ENCODE data around the gene EFHC1. TPM values are rescaled to one million over a fixed set of nuclear protein-coding genes. Genes with fewer than 3 reads are reported as not detected.

Gene EFHC1
- total RNA-seq, 4 donors from 2014 or later, result 30.6 to 45.6 (median 37.7) TPM

DNA sequence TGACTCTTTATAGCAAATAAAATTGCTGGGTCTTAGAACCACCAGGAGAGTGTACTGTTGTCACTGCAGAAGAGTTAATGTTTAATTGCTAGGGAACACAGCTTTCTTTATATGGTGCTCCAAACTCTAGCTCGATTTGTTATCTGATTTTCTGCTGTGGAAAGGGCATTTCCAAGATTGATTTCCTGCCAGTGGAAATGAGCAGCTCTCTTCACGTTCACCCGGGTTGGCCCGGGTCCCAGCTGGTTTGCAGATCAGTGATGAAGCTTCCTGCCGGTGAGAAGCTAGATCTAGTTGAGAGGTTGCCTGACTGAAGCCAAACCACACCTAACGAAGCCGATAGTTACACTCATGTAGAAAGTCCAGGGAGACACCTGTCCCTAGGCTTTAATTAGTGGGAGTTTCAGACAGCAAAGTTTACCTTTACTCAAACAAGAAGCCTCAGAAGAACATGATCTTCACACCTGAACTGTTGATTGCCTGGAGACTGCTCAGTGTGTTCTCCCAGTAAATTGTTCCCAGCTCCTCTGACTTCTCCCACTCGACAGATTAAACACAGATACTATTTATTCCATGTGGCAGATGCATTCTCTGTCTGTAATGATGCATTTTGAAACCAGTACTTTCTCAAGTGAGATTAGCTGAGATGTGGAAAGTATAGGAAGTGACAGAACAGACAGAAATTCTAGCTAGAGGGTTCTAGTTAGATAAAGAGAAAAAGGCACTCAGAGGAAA, 30.3 kb upstream of the EFHC1 start:
- Histone ChIP-seq H3K4me1 (peaks cover 0 to 51% (median 20%) of the 10 kb centered on the region in 4 donors), H3K9me3 (peaks cover 0 to 5% (median 0%) of the 10 kb centered on the region in 4 donors), H3K27me3 (no peaks in the 10 kb centered on the region), H3K36me3 (peaks cover 0 to 5% (median 0%) of the 10 kb centered on the region in 3 donors), H3K4me3 (peak overlapping the region in 1 of 4 donors; percentile 1), H3K27ac (peak overlapping the region; percentile 42 to 75 (median 71))
- TF ChIP-seq POLR2A (IDR thresholded peaks at IDR 0.05) (no peak), EP300 (IDR thresholded peaks at IDR 0.05) (no peak), CTCF (IDR thresholded peaks at IDR 0.05) (no peak)
- no peak for DNase-seq (ENCODE audit: low spot score in 2 of 2)
- WGBS, 2 donors, result 20 to 26% methylated on average over 8 of the region's 8 CpGs

DNA sequence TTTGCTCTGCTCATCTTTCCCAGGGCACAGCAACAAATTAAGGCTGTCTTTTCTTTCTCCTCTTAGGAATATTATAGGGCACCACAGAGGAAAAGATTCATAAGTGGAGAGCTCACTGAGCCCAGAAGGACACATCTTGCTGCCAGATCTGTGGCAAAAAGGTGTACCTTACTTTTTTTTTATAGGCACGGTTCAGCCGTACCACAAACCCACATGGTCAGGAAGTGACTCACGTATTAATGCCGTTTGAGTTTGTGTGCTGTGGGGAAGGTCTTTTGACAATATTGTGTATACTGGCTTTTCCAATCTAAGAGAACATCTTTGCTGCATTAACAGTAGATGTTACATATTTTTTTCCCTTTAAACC, 29.8 kb upstream of the EFHC1 start:
- Histone ChIP-seq H3K4me1 (peaks cover 0 to 51% (median 19%) of the 10 kb centered on the region in 4 donors), H3K27ac (peak overlapping the region in 3 of 4 donors; percentile 71 to 75 (median 71)), H3K36me3 (peaks cover 0 to 5% (median 0%) of the 10 kb centered on the region in 3 donors), H3K27me3 (no peaks in the 10 kb centered on the region), H3K4me3 (no peak overlapping the region), H3K9me3 (peaks cover 0 to 5% (median 0%) of the 10 kb centered on the region in 4 donors)
- TF ChIP-seq EP300 (IDR thresholded peaks at IDR 0.05) (no peak), POLR2A (IDR thresholded peaks at IDR 0.05) (no peak), CTCF (IDR thresholded peaks at IDR 0.05) (no peak)
- DNase-seq (ENCODE audit: low spot score in 2 of 2), result no peak
- 22 to 27% methylated on average over 4 of the region's 4 CpGs for WGBS, 2 donors

DNA sequence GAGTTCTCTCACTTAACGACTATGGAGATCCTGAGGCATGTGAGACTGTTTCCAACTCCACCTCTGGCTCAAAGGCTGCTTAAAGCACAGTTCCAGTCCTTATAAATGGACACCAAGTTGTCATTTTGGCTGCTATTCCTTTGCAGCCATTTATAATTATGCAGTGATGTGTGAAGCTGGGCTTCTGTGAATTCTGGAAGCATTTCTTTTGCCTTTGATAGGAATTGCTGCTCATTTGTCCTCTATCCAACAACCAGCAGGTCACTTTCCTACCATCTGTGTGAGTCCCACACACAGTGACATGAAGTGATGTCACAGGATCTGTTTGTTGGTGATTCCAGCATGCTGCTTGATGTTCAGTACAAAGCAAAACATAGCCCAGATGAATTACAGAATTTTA, 28.5 kb upstream of the EFHC1 start:
- Histone ChIP-seq H3K9me3 (peaks cover 0 to 5% (median 0%) of the 10 kb centered on the region in 4 donors), H3K4me1 (peaks cover 0 to 40% (median 17%) of the 10 kb centered on the region in 4 donors), H3K4me3 (no peak overlapping the region), H3K36me3 (peaks cover 0 to 5% (median 0%) of the 10 kb centered on the region in 3 donors), H3K27ac (peak overlapping the region in 1 of 4 donors; percentile 4), H3K27me3 (no peaks in the 10 kb centered on the region)
- 86 to 88% methylated on average over 1 of the region's 1 CpG for WGBS, 2 donors
- DNase-seq (ENCODE audit: low spot score in 2 of 2), result no peak
- TF ChIP-seq POLR2A (IDR thresholded peaks at IDR 0.05) (no peak), EP300 (IDR thresholded peaks at IDR 0.05) (no peak), CTCF (IDR thresholded peaks at IDR 0.05) (no peak)

- no peaks in the 10 kb centered on the region for H3K27me3 ChIP-seq
- H3K27ac ChIP-seq, result no peak overlapping the region
- 70 to 88% methylated on average over 1 of the region's 1 CpG for whole genome bisulfite sequencing, 2 donors
- TF ChIP-seq EP300 (IDR thresholded peaks at IDR 0.05), result no peak
- no peak for TF ChIP-seq CTCF (IDR thresholded peaks at IDR 0.05)
- TF ChIP-seq POLR2A (IDR thresholded peaks at IDR 0.05), result no peak
- DNase-seq (ENCODE audit: low spot score in 2 of 2), result no peak
- H3K9me3 ChIP-seq, result no peaks in the 10 kb centered on the region
- H3K36me3 ChIP-seq, result no peaks in the 10 kb centered on the region
- peaks cover 0 to 44% (median 18%) of the 10 kb centered on the region in 4 donors for H3K4me1 ChIP-seq
- H3K4me3 ChIP-seq, result no peak overlapping the region
These were observed 27.2 kb upstream of the EFHC1 start for GRCh38 chr6:52392944-52393343.

- DNase-seq (ENCODE audit: low spot score in 2 of 2), result no peak
- WGBS, 2 donors, result 95 to 96% methylated on average over 1 of the region's 1 CpG
- TF ChIP-seq CTCF (IDR thresholded peaks at IDR 0.05), result no peak
- no peak for TF ChIP-seq EP300 (IDR thresholded peaks at IDR 0.05)
- no peak for TF ChIP-seq POLR2A (IDR thresholded peaks at IDR 0.05)
- no peaks in the 10 kb centered on the region for H3K9me3 ChIP-seq
- H3K27me3 ChIP-seq, result no peaks in the 10 kb centered on the region
- no peaks in the 10 kb centered on the region for H3K36me3 ChIP-seq
- H3K27ac ChIP-seq, result no peak overlapping the region
- H3K4me3 ChIP-seq, result no peak overlapping the region
- H3K4me1 ChIP-seq, result peaks cover 0 to 38% (median 18%) of the 10 kb centered on the region in 4 donors
These were observed 26.4 kb upstream of the EFHC1 start for GRCh38 chr6:52393780-52394179.
